ENCODE results near the gene ANKRD31.

GRCh38 chr5:75053304-75054133, 183.2 kb downstream of the ANKRD31 start:
- TF ChIP-seq CTCF (conservative IDR thresholded peaks at IDR 0.05; ENCODE audit: low read depth, low read length) (no peak), EZH2 (IDR thresholded peaks at IDR 0.05; ENCODE audit: borderline replicate concordance, low read depth, low read length, poor library complexity, severe bottlenecking) (no peak)

Data from A673 (cell line).